Measurements from ENCODE around the gene SCLY.

SCLY gene

DNA sequence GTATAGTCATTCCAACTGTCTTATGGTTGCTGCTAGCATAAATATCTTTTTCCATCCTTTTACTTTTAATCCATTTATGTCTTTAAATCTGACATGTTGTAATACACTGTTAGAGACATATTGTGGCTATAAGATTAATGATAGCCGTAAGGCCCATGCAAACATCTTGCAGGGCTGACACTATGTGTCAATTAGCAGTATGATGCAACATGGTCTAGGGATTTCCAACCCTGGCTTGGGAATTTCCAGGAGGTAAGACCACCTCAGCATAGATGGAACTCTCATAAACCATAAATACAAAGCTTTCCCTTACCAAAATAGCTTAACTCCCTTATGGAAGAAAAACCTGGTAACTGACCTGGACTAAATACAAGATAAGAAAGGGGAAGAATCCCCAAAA is 16.5 kb downstream of the SCLY start:
- no peak for FAIRE-seq

DNA sequence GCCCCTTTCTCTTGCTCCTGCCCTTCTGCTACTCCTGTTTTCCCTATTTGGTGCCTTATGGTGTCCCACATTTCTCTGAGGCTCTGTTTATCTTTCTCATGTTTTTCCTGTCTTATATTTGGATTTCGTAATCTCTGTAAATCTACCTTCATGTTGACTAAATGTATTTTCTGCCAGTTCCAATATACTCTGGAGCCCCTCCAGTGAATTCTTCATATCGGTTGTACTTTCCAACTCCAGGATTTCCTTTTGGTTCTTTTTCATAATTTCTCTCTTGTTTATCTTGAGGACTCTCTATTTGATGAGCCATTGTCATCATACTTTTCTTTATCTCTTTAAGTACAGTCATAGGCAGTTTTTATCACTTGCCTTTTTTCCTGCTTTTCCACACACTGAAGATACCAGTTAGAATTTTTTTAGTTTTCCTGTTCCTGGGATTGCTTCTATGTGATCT is 19.1 kb downstream of the SCLY start:
- no peak for FAIRE-seq

DNA sequence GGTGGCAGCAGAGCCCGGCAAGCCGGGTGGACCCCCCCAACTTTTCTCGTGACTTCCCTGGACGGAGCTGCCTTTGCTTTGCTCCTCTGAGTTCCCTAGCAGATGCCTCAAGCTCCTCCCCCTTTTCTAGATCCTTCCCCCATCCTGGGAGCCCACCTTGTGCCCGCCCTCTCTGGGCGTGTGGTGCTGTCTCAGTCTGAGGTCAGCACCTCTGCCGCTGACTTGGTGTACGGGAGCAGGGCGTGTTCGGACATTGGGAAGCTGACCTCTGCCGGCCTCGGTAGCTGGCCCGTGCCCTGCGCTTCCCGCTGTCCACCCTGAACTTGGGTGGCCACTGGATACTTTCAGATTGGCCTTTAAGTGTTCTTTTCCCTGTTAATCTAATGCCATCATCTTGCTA is 19.7 kb downstream of the SCLY start:
- FAIRE-seq = no peak

DNA sequence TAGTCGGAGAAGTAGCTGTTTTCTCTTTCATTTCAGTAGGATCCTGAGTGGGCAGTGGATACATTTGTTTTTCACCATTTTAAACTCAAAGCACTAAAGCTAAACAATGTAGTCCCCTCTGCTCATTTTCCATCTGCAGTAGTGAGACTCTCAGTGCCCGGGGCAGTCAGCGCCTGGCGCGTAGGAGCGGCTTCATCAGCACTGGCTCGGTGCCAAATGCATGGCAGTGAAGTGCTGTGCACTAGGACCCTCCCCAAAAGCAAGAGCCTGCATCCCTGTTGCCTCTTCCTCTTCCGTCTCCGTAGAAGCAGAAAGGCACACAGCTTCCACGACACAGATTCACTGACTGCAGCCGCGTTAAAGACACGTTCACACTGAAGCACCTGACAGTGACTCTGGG is 20.3 kb downstream of the SCLY start:
- no peak for FAIRE-seq

- FAIRE-seq = no peak
These were observed 20.8 kb downstream of the SCLY start for GRCh38 chr2:238081561-238081960.

DNA sequence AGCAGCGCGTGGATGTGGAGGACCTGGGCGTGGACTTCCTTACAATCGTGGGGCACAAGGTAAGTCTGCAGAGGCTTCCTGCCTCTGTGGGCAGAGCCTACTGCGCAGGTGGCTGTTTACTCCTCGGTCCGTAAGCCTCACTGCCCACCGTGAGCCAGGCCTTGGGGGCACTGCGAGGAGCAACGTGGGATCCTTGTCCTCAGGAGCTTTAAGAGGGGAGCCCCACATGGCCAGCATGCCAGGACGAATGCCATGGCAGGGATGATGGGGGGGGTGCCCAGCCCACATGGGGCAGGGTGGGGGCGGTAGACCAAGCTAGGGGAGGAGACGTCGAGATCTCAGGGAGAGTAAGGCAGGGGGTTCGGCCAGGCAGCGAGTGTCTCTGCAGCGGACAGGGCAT is 21.4 kb downstream of the SCLY start:
- no peak for FAIRE-seq

DNA sequence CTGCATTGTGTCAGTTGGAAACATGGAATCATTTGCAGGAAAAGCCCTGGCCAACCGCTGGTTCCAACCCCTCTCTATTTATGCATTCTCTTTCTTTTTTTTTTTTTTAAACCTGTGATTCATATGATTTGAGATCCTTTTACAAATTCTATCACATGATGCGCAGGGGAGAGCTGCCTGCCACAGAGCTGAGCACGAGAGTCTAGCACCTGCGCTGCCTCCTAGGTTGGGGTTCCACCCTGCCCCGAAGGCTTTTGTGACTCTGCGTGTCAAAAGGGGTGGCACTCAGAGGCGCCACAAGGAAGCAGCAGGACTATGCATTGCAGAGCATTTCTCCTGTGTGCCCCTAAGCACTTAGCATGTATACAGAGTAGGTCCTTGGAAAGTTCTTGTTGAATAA is 22.0 kb downstream of the SCLY start:
- FAIRE-seq = no peak

GRCh38 chr2:238083919-238084318 is 23.1 kb downstream of the SCLY start:
- FAIRE-seq = no peak

DNA sequence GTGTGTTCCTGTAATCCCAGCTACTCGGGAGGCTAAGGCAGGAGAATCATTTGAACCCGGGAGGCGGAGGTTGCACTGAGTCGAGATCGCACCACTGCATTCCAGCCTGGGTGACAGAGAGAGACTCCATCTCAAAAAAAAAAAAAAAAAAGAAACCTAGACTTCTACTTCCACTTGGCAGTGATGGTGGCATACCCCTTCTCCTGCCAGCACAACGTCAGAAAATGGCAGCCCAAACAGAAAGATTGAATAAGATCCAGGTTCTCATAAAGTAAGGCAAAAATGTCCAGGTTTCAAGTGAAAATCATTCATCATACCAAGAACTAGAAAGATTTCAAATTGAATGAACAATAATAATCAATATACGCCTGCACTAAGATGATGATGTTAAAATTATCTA is 24.0 kb downstream of the SCLY start:
- FAIRE-seq = no peak

DNA sequence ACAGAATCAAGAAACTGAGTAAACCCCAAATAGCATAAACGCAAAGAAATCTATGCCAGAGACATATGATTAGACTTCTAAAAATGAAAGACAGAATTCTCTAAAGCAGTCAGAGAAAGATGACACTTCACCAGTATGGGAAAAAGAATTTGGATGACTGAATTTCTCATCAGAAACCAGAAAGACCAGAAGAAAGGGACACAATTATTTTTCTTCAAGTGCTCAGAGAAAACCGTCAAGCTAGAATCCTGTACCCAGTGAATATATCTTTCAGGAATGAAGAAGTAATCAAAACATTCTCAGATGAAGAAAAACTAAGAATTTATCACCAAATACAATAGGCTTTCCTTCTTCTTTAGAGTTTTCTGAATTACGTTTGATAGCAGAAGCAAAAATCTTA is 25.1 kb downstream of the SCLY start:
- FAIRE-seq = no peak

GRCh38 chr2:238087211-238087610 is 26.4 kb downstream of the SCLY start:
- FAIRE-seq = no peak

GRCh38 chr2:238090887-238091286 is 30.1 kb downstream of the SCLY start:
- no peak for FAIRE-seq

- no peak for FAIRE-seq
These were observed 30.7 kb downstream of the SCLY start for GRCh38 chr2:238091436-238092060.

DNA sequence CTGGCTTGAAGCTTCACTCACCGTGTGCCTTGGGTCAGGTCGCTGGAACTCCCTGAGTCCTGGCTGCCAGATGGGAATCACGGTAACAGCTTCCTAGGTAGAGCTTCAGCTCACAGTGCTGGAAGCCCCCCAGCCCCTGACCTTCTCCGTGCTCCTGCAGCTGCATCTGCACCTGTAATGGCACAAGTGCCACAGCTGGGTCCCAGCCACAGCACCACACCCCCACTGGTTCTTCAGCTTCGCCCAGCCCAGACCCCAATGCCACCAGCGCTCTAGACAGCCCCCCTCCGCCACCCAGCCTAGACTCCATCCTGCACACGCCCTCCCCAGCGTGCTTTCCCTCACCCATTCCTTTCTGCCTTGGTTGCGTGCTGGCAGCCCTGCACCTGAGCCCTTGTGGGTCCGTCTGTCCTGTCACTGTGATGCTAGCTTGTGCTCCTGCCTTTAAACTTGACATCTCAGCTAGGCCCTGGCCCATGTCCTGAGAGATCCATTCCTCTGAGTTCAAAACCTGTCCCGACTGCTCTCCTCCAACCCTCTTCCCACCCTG is 31.8 kb downstream of the SCLY start:
- no peak for FAIRE-seq

DNA sequence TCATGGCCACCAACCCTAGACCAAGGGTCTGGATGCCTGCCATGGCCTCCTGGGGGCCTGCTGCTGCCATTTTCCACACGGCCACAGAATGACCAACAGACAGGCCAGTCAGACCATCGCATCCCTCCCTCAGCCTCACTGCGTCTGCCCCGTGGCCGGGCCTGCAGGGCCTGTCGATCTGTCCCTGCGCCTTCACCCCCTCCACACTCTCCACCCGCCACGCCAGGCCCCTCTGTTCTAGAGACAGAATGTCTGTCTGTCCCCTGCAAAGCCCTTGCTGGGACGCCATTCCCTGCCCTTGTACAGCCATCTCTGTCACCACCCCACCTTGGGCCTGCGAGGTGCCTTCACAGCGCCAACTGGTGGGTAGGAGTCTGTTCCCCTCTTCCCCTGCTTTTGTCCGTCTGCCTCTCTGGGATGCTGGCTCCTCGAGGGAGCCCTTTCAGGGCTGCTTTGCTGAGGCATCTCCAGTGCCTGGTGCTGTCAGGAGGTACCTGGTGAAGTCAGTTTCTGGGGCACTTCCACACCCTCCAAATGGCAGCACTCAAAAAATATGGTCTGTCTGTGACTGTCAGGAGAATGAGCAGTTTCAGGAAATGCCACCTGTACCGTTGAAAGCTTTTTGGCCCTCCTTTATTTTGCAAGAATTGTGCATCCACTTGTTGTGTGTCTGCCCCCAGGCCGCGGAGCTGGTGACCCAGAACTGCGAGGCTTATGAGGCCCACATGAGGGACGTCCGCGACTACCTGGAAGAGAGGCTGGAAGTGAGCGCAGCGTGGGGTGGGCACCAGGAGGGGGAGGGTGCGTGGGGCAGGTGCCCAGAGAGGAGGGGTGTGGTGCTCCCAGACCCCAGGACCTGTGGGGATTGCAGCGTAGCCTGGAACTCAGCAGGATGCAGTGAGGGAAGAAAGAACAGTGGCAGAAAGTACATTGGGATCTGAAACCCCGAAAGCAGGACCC is 32.7 kb downstream of the SCLY start:
- no peak for FAIRE-seq

GRCh38 chr2:238094438-238095022 is 33.7 kb downstream of the SCLY start:
- FAIRE-seq = no peak

- FAIRE-seq = no peak
These were observed 34.3 kb downstream of the SCLY start for GRCh38 chr2:238095143-238095542.

GRCh38 chr2:238096311-238097011 is 35.7 kb downstream of the SCLY start:
- FAIRE-seq = no peak

DNA sequence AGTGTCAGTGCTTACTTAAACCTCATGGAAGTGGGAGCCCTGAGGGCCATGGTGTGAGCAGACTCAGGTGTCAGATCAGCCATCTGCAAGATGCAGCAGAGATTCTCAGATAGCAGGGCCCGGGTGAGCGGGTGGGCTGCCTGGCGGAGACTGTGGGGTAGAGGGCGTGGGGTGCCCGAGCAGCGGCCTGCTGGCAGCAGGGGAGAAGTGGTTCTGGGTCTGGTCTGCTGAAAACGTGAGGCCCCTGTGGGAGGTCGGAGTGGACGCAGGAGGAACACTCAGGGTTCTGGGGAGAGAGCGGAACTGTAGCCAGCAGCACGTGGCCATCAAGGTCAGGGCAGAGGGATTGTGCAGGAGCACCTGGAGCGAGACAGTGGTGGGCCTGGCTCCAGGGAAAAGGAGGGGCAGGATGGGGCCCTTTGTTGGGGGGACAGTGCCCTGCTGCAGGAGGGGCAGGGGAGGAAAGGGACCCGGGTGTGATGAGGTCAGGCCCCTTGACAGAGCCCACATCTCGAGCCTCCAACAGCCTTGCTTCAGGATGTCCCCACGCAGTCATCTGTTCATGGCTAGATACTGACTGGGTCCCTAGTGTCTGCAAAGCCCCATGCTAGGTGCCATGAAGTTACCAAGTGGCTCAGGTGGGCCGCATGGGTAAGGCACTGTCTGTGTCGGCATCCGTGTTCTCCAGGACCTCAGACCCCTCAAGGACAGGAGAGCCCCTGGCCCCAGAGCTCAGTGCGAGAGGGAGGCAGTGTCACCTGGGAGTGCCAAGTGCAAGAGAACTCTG is 36.6 kb downstream of the SCLY start:
- no peak for FAIRE-seq

- no peak for FAIRE-seq
These were observed 37.4 kb downstream of the SCLY start for GRCh38 chr2:238097988-238098871.

Data from islet of Langerhans (tissue), 1 donor.